HepG2 (cell line): Measurements from ENCODE around the gene RNFT2. TPM values are rescaled to one million over a fixed set of nuclear protein-coding genes. Genes with fewer than 3 reads are reported as not detected.
A peak's percentile ranks its signal among the peaks of the same experiment; 100 is the strongest.

Source experiments
- AHDC1 ChIP-seq: sonication (generic); formaldehyde crosslinking; IDR thresholded peaks from 2 replicates; pipeline ENCODE4 v1.5.1; 2020; ENCODE audit warnings: mild to moderate bottlenecking, missing genetic modification reagents, borderline replicate concordance
- ASH2L ChIP-seq: fragments of 300-600, 200-600 bp; sonication (generic); IDR thresholded peaks from 2 replicates; pipeline ENCODE4 v1.7.0; 2017; ENCODE audit warnings: low read depth, mild to moderate bottlenecking, moderate library complexity, mixed read lengths, low read length; ENCODE audit not compliant: insufficient read length
- MTA3 ChIP-seq: sonication (generic); formaldehyde crosslinking; IDR thresholded peaks from 2 replicates; pipeline ENCODE4 v1.4.0; 2020; ENCODE audit warnings: missing genetic modification reagents
- PAX8 ChIP-seq: sonication (generic); formaldehyde crosslinking; IDR thresholded peaks from 2 replicates; pipeline ENCODE4 v1.8.0; 2022; ENCODE audit warnings: mild to moderate bottlenecking, missing genetic modification reagents, borderline replicate concordance
- ZNF484 ChIP-seq: sonication (generic); formaldehyde crosslinking; IDR thresholded peaks from 2 replicates; pipeline ENCODE4 v1.5.1; 2020; ENCODE audit warnings: mild to moderate bottlenecking, low read depth, missing genetic modification reagents, borderline replicate concordance
- ZNF549 ChIP-seq: sonication (generic); formaldehyde crosslinking; IDR thresholded peaks from 2 replicates; pipeline ENCODE4 v1.5.0; 2020; ENCODE audit warnings: missing genetic modification reagents
- polyA plus RNA-seq, 8 experiments: library from polyadenylated mRNA; depleted of rRNA in 3 of 8; stranded (reverse) in 7 of 8; unstranded in 1 of 8; fragments of >200 nt; fragmentation: Illumina TruSeq in 4 of 8; extraction: Trizol in 4 of 8; gene quantifications; 2 replicates each; pipeline versions ENCODE4 v1.2.1 to v1.2.3, GENCODE V29; 2011 to 2016; ENCODE audit warnings: low read depth in 4 of 8, missing spikeins in 1 of 8, mixed read lengths in 1 of 8; ENCODE audit not compliant: insufficient read depth in 1 of 8
- total RNA-seq, 5 experiments: library from RNA; depleted of rRNA; stranded (reverse); fragments of >200 nt; fragmentation: Illumina TruSeq; extraction: Trizol; gene quantifications; 2 replicates each; pipeline ENCODE4 v1.2.3, GENCODE V29; 2016; ENCODE audit warnings: low read depth in 1 of 5

RNFT2 gene
- total and polyA plus RNA-seq, 2 of the 13 experiments (the other 11 are each of a cell fraction or from before 2014, with no cell fraction given) = 3.3 to 8.3 TPM

GRCh38 chr12:116735951-116736599 lies 2.0 kb upstream of the RNFT2 start (continued):
- TF ChIP-seq AHDC1 (no peak), PAX8 (no peak), ZNF549 (CRISPR knock-in tag) (no peak), MTA3 (CRISPR knock-in tag) (no peak), ASH2L (peak; percentile 8), ZNF484 (CRISPR knock-in tag) (no peak)
